Stimulated activated CD8-positive, alpha-beta memory T cell treated with anti-CD3 and anti-CD28 coated beads, Interleukin-15, amount 100 ng/mL, for 1 hour (primary cell): ENCODE data around the gene IGSF22.
"Not testable (repeated sequence)": the region's sequence is repeated elsewhere in the genome, so short reads cannot be mapped to it uniquely, and the experiment has no call there.

Experiments used
- DNase-seq: peaks from one replicate; pipeline ENCODE4 v3.0.0-alpha.2; 2020; ENCODE audit warnings: low read depth

Gene IGSF22

DNA sequence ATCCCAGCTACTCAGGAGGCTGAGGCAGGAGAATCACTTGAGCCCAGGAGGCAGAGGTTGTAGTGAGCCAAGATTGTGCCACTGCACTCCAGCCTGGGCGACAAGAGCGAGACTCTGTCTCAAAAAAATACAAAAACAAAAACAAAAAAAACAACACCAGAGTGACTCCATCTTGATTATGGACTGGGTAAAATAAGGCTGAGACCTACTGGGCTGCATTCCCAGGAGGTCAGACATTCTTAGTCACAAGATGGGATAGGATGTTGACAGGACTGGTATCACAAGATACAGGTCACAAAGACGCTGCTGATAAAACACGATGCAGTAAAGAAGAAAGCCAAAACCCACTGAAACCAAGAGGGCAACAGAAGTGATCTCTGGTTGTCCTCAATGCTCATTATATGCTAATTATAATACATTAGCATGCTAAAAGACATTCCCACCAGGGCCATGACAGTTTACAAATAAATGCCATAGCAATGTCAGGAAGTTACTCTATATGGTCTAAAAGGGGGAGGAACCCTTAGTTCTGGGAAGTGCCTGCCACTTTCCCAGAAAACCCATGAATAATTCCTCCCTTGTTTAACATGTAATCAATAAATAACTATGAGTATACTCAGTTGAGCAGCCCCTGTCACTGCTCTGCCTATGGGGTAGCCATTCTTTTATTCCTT lies 34.4 kb downstream of the IGSF22 start:
- DNase-seq: not testable (repeated sequence)

DNA sequence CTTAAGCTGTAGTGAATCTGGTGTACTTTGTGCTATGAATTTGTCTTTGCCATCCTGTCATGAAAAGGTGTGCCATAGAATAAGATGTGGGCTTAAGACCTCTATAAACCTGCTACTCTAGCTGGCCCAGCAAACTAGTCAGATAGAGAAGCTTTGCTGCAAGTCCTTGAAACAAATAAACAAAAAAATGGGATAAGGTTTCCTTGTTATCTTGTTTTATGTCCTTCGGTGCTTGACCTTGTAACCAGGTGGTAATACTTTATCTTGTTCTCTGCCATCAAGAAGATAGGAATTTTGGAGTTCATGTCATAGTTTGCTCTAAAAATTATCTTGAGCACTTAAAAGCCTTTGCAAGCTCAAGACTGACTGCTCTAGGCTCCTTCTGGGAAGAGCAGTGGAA lies 41.7 kb downstream of the IGSF22 start:
- DNase-seq: no peak

DNA sequence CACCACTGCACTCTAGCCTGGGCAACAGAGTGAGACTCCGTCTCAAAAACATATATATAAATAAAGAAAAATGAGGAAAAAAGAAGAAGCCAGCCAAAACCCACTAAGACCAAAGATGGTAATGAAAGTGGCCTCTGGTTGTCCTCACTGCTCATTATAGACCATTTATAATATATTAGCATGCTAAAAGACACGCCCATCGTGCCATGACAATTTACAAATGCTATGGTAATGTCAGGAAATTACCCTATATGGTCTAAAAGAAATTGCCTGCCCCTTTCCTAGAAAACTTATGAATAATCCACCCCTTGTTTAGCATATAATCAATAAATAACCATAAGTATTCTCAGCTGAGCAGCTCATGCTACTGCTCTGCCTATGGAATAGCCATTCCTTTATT lies 43.5 kb downstream of the IGSF22 start:
- DNase-seq: no peak

DNA sequence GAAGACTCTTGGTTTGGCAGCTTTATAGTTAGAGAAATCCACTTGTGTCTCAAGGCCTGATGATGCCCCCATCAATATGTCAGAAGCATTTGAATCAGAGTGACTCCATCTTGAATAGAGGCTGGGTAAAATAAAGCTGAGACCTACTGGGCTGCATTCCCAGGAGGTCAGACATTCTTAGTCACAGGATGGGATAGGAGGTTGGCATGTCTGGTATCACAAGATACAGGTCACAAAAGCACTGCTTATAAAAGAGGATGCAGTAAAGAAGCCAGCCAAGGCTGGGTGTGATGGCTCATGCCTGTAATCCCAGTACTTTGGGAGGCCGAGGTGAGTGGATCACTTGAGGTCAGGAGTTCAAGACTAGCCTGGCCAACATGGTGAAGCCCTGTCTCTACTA lies 44.0 kb downstream of the IGSF22 start:
- not testable (repeated sequence) for DNase-seq

DNA sequence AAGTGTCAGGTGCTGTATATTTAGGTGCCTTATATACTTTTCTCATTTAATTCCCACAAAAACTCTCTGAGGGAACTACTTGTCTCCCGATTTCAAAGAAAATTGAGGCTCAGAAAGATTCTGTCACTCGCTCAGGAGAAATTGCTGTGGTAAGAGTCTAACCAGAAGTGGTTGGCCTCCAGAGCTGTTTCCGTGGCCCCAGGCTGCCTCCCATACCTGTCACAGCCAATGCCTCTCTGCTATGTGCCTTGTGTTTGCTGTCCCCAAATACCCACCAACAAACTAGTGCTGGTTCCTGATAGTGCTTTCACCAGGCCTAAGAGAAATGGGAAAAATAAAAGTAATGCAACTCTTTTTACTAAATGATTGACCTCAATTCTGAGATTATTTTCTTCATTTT lies 48.4 kb downstream of the IGSF22 start:
- no peak for DNase-seq

DNA sequence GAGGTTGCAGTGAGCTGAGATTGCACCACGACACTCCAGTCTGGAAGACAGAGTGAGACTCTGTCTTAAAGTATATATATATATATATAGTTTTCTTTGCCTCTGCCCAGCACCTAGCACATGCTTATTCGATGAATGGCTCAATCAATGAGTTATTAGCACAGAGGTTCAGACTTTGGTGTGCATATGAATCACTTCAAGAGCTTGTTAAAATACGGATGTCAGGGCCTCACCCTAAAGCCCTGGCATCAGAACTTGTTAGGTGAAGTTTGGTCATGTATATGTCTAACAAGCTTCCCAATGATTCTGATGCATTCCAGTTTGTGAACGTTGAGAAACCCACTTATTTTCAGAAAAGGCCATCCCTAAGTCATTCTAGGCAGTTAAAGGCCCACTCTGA lies 49.2 kb downstream of the IGSF22 start:
- no peak for DNase-seq

DNA sequence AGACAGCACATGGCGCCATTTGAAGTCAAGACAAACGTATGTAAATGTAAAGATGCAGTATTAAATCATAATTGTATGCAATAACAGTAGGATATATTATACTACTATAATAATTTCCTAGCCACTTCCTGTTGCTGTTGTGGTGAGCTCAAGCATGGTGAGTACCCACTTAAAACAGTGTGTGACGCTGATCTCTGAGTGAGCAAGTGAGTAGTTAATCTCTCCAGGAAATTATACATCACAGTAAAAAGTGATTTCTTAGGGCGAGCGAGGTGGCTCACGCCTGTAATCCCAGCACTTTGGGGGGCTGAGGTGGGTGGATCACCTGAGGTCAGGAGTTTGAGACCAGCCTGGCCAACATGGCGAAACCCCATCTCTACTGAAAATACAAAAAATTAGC lies 53.8 kb downstream of the IGSF22 start:
- peak; percentile 9 for DNase-seq

DNA sequence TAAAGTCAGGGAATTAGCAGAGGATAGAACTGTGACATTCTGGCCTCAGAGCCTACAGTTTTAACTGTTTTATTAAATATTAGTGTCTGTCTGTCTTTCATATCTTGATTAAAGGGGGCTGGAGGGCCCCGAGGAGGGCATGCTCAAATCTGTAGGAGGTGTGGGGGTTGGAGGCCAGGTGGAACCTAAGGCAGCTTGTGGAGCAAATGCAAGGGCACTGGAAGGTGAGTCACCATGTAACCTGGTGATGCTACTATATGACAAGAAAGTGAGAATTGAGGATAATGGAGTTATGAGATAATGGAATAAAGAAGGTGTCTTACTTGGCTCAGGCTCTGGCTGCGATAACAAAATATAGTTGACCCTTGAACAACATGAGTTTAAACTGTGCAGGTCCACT lies 54.7 kb downstream of the IGSF22 start:
- no peak for DNase-seq

DNA sequence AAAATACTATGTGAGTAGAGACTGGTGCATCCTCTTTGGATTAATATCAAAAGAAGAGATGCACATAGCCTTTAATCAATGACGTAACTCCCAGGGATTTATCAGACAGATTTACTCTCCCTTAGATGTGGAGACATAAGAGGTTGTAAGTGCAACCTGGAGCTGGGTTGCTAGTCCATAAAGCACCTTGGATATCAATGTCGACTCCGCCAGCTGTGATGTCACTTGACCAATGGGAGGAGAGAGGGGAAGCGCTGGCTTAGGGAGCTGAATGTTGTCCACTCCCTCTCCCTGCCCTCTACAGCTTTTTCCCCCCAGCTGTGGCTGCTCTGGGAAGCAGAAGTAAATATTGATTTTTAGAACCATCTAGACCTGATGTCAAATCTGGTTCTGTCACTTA lies 56.3 kb downstream of the IGSF22 start:
- DNase-seq: no peak

DNA sequence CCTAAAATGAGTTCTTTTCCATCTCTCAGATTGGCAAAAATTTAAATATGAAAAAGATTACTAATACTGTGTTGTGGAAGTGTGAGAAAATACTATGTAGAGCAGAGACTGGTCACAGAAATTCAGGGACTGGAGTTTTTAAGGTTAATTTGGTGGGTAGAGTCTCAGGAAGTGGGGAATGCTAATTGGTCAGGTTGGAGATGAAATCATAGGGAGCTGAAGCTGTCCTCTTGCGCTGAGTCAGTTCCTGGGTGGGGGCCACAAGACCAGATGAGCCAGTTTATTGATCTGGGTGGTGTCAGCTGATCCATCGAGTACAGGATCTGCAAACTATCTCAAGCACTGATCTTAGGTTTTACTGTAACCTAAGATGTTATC lies 56.8 kb downstream of the IGSF22 start:
- DNase-seq: no peak

DNA sequence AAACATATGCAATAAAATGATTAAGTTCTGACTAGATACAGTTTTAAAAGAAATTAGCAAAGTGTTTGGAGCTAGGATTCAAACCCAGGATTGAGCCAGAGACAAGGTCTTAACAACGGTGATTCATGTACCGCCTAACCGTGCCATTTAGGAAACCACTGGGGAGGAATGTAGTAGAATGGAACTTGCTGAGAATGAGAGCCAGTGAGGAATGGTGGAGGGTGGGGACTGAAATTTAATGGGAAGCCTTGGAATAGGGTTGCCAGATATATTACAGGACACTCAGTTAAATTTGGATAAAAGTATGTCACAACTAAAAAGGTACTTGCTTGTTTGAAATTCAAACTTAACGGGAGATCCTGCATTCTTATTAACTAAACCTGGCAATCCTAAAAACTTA lies 57.9 kb downstream of the IGSF22 start:
- DNase-seq: no peak

DNA sequence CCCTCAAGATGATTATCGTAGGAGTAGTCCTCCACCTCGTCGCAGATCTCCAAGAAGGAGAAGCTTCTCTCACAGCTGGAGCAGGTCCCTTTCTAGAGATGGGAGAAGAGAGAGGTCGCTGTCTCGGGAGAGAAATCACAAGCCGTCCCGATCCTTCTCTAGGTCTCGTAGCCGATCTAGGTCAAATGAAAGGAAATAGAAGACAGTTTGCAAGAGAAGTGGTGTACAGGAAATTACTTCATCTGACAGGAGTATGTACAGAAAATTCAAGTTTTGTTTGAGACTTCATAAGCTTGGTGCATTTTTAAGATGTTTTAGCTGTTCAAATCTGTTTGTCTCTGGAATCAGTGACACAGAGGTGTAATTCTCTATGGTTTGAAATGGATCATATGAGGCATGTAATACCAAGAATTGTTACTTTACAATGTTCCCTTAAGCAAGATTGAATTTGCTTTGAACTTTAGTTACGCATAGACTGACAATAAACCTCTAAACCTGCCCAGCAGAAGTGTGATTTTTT lies 60.6 kb downstream of the IGSF22 start:
- DNase-seq: not testable (repeated sequence)

DNA sequence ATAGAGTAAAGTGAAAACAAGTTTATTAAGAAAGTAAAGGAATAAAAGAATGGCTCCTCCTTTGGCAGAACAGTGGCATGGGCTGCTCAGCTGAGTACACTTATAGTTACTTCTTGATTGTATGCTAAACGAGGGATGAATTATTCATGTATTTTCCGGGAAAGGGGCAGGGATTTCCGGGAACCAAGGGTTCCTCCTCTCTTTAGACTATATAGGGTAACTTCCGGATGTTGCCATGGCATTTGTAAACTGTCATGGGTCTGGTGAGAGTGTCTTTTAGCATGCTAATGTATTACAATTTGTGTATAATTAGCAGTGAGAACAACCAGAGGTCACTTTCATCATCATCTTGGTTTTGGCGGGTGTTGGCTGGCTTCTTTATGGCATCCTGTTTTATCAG lies 68.3 kb downstream of the IGSF22 start:
- no peak for DNase-seq
